Measurements from ENCODE around the gene ARL5A.
A peak's percentile ranks its signal among the peaks of the same experiment; 100 is the strongest.
"Not testable (repeated sequence)": the region's sequence is repeated elsewhere in the genome, so short reads cannot be mapped to it uniquely, and the experiment has no call there.

The ARL5A gene

DNA sequence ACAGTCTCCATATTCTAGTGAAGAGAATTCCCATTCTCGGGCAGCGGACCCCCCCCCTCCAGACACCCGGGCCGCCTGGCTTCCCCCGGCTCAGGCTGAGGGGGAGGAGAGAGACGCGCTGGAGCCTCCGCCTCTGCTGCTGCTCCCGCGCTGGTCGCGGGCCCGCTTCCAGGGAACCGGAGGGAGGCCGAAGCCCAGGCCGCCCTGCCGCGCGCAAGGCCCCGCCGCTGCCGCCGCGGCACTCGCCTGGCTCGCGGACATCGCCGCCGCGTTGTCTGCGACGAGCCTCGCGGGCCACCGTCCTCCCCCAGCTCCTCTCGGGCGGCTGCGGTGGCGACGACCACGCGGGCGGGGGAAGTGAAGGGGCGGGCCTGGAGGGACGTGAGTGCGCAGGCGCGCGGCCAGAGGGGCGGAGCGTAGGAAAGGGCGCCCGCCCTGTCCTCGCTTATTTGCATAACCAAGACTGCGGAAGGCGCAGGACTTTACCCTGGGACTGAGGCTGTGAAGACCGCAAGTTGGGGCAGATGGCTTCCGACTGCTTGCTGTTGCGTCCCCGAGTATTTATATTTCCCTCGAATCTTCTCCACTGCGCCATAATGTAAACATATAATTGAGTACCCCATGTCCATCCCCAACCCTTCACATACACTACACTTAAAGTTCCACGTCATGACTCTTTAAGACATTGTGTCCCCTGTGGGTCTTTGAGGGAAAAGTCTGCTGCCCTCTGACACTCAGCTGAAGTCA, at the start of gene ARL5A:
TSS of gene ARL5A (minus strand) at position 279 of the 747 bp plus-strand sequence. CDS start at position 34, 245 bp downstream.
- DNase-seq = peak; percentile 83

GRCh38 chr2:151875631-151876030, 47.4 kb upstream of the ARL5A start:
- DNase-seq = not testable (repeated sequence)

DNA sequence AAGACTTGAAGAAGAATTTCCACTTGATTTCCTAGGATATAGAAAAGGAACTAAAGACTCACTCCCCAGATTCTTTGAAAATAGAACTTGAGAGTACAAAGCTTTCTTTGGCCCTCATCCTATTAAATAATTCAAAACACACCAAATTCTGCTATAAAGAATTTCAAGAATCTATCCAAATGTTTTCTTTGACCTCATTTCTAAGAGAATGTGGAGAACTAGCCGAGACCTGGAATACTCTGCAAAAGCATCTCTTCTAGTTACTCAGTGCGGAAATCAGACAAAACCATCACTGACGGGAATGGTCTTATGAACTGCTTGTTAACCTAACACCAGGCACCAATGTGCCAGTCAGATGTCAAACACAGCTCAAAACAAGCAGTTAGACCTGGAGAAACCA, 44.2 kb upstream of the ARL5A start:
- DNase-seq = no peak

DNA sequence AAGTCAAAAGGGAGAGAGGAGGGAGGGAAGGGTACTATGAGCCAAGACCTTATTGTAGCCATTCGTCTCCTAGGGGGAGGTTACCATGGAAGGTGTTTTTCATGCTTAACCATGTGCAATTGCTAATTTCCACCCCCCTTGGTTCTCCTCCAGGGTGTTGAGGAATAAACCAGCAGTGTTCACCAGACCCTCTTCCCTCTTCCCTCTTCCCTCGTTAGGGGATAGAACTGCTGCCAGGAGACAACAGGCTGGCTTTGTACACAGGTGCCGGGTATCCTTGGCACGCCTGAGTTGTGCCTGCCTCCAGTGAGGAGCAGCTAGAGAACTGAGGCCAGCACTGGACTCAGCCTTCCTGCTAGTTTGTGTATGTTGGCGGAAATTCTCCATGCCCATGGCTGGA, 41.1 kb upstream of the ARL5A start:
- DNase-seq = no peak

- DNase-seq = no peak
Measured at GRCh38 chr2:151862700-151863099, 34.5 kb upstream of the ARL5A start.

GRCh38 chr2:151861174-151861573, 33.0 kb upstream of the ARL5A start:
- DNase-seq = no peak

DNA sequence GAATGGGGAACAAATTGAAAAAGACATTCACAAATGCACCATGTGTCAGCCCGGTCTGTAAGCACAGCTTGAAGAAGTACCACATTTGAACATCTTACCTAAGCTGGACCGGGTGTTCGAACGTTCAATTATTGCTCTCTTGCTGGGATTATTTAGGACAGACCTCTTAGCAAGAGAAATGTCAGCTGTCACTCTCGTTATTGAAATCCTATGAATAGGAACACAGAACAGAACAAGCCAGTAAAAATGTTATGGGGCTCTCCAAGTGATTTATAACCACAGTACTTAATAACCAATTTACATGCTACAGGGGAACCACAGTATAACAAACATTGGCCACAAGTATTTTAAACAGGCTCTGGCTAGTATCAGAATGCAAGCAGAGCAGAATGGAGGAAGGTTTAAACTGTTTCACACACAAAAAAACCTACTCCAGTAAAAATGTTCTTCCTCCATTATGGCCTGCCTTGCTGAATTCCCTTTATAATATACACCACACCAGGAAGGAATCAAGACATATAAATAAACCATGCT, 32.5 kb upstream of the ARL5A start:
- no peak for DNase-seq

GRCh38 chr2:151860210-151860609, 32.0 kb upstream of the ARL5A start:
- DNase-seq = no peak

DNA sequence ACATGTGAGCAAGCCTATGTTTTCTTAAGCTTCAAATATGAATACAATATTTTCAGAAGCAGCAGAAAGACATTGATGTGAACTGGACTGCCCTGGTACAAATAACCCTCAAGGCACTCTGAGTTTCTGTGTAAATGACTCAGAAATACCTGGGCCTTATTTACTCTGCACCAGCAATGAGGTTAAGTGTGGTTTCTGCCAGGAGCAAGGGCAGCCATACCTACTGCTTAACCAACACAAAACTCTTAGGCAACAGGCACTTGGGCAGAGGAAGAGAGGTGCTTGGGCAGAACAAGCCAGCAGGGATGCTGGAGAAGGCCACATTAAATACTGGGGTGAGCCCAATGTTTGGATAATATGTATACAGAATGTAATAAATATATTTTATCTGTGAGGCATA, 29.4 kb upstream of the ARL5A start:
- DNase-seq = no peak

DNA sequence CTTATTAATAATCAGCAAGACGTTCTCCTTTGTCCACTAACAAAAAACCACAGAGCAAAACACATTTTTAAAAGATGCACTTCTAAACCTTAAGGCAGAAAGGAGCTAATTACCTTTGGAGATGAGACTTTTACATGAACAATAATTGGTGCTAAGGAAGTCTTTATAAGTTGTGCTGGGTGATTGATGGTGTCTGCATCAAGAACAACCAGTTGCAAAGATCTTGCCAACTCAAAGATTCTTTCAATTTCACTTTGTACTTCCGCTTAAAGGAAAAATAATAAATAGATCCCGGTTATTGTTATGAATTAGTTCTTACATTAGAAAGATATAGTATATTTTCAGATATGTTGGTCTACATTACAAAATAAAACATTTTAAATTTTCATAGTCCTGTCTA, 26.9 kb upstream of the ARL5A start:
- DNase-seq = no peak

DNA sequence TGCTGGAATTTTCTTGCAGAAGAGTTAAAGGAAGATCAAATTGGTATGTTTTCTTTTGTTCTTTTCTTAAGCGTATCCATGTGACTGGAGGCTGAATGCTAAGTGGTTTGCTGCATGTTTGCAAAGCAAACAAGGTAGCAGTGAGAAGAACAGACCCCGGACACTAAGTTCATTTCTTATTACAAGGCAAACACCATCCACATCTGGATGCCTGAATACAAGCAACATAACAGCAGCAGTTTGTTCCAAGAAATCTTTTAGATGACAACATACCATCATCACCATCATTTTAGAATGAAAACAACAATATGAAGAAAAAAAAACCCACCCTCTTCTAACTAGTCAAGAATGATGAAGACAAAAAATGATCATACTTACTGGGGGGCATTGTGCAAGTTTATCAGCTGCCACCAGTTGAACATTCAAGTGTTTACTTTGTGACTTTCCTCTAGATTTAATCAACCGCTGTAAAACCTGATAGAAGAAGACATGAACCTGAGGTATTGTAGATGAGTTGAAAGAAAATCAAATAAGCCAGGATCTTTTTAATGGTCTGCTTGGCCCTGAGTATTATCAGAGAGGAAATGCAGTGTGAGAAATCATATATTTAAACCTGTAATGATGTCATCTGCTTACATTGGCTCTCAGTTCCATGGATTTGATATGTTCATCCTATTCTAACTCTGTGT, 25.0 kb upstream of the ARL5A start:
- no peak for DNase-seq

DNA sequence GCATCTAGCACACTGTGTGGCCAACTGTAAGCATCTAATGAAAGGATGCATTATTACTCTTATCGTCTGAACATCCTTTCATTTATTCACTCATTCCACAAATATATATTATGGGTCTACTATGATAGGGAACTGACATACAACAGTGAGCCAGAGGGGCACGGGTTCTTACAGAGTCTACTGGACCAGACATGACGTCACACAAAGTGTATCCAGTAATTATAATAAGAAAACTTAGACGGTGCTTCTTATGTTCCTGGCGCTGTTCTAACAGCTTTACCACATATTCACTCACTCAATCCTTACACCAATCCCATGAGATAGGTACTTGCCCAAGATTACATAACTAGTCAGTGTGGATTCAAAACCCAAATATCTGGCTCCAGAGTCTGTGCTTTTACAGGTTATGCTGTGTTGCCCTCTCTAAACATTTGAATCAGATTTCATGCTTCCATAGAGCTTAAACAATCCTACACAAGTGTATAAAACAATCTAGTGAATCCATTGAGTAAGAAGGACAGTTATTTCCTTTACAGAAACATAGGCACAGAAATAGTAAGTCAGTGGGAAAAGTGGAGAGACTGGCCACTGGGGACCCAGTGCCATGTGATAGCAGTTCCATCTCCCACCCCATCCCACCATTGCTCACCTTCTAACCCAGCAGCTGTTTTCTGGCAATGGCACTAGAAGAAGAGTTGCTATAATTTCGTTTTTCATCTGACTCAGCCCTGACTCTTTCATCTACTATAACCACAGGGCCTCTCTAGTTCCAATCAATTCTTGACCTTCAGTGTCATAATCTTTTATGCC, 24.2 kb upstream of the ARL5A start:
- no peak for DNase-seq

GRCh38 chr2:151851761-151852160, 23.5 kb upstream of the ARL5A start:
- DNase-seq = no peak

GRCh38 chr2:151849413-151850010, 21.3 kb upstream of the ARL5A start:
- no peak for DNase-seq

DNA sequence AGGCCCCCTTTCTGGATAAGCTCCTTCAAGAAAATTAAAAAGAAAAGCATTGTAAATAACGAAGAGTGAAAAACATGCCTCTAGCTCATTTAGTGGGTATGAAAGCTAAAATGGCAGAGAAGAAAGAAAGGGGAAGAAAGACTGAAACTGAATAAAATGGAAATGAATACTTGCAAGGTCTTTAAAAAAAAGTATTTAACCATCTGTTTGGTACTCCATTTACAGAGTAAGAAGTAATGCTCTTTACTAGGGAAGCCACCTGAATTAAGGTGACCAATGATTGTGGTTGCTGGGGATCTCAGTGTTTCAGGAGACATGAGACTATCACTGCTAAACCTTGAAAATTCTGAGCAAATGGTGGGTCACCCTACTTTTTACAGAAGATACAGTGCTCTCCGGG, 17.7 kb upstream of the ARL5A start:
- DNase-seq = no peak

GRCh38 chr2:151845481-151845880, 17.3 kb upstream of the ARL5A start:
- DNase-seq = no peak

DNA sequence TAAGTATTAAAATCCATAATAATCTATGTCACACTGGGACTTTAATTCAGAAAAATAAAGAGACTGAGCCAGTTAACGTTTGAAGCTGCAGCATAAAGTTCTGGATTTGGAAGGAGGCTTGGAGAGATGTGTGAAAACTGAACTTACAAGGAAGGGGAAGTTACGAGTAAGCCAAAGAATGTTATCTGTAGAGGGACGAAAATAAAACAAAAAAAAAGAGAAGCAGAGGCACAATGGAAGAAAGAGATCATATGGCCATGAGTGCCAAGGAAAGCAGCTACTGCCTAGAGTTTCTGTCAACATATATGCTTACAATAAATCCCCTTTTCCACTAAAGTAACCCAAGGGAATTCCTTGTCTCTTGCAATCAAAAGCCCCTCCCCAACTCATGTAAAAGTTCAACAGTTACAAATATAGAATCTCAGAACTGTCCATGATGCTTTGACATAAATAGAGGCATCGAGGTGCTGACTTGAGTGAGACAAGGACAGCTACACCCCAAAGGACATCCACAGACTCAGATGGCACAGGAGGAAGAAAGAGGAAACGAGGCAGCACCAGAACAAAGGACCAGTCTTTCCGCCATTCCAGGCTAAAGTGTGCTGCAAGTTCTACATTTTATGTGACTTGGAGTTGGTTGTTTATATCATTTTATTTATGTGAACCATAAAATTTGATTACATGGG, 16.1 kb upstream of the ARL5A start:
- no peak for DNase-seq

DNA sequence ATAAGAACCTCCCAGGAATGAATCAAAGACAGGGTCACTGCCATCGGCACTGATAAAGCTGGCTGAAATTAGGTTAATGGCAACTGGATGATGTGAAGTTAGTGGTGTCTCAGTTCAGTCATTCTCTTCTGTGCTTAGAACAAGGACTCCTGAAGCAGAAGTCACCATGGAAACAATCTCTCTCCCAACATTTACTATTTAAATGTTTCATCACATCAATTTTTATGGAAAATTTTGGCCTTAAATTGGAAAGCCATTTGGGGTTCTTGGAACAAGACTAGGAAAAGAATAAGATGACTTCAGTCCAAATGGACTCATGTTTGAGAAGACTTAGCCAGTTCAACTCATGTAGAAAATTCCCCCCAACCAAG, 15.5 kb upstream of the ARL5A start:
- no peak for DNase-seq

GRCh38 chr2:151842830-151843690, 14.8 kb upstream of the ARL5A start:
- DNase-seq = no peak

GRCh38 chr2:151841047-151841424, 12.8 kb upstream of the ARL5A start:
- DNase-seq = no peak
